Gastrocnemius medialis (tissue), 4 donors: ENCODE data around the gene MMP17. TPM values are rescaled to one million over a fixed set of nuclear protein-coding genes. Genes with fewer than 3 reads are reported as not detected.

ENCODE experiments used
- ATAC-seq, 2 donors: fragments of 150-250 bp; one replicate each; pipeline ENCODE4 v1.9.1; 2016
- DNase-seq, 2 donors: peaks; one replicate each; pipeline ENCODE4 v3.0.0-alpha.2; 2019
- H3K27ac ChIP-seq, 4 donors: fragments of 200-600 bp; sonication (generic); 1 replicate in 1 of 4; 2 replicates in 3 of 4; pipeline ENCODE4 v1.5.1; 2016 to 2018; ENCODE audit warnings: mild to moderate bottlenecking in 2 of 4, moderate library complexity in 1 of 4
- H3K27me3 ChIP-seq, 3 donors: fragments of 200-600 bp; sonication (generic) in 2 of 3; 1 replicate in 1 of 3; 2 replicates in 2 of 3; pipeline versions ENCODE4 v1.5.1 to v1.6.0; 2016 to 2019; ENCODE audit warnings: mild to moderate bottlenecking in 1 of 3, moderate library complexity in 1 of 3
- H3K36me3 ChIP-seq, 2 donors: fragments of 200-600 bp; sonication (generic) in 1 of 2; one replicate each; pipeline ENCODE4 v1.5.1; 2017 to 2018
- H3K4me1 ChIP-seq, 2 donors: fragments of 200-600 bp; sonication (generic) in 1 of 2; one replicate each; pipeline ENCODE4 v1.5.1; 2016 to 2017; ENCODE audit warnings: mild to moderate bottlenecking in 2 of 2
- H3K4me3 ChIP-seq, 4 donors: fragments of 200-600 bp; sonication (generic) in 3 of 4; 1 replicate in 1 of 4; 2 replicates in 3 of 4; pipeline ENCODE4 v1.5.1; 2016 to 2019; ENCODE audit warnings: mild to moderate bottlenecking in 2 of 4
- H3K9me3 ChIP-seq, 3 donors: fragments of 200-600 bp; sonication (generic) in 2 of 3; 1 replicate in 1 of 3; 2 replicates in 2 of 3; pipeline ENCODE4 v1.5.1; 2016 to 2019
- CTCF ChIP-seq, 5 experiments: fragments of 450-650 bp in 3 of 5; fragments of 200-600 bp in 2 of 5; sonication (generic) in 2 of 5; IDR thresholded peaks in 4 of 5; conservative IDR thresholded peaks in 1 of 5; 1 replicate in 4 of 5; 2 replicates in 1 of 5; pipeline ENCODE4 v1.5.1; 2016 to 2019; ENCODE audit warnings: antibody characterized with exemption in 5 of 5, mild to moderate bottlenecking in 3 of 5, moderate library complexity in 3 of 5
- POLR2A ChIP-seq, 2 donors: fragments of 450-650 bp; IDR thresholded peaks; one replicate each; pipeline ENCODE4 v1.6.1; 2017; ENCODE audit warnings: antibody characterized with exemption in 2 of 2, mild to moderate bottlenecking in 2 of 2, moderate library complexity in 2 of 2
- in situ Hi-C, 4 donors: fragments of 200-750 bp; cut with MboI; loops; one replicate each; pipeline versions ENCODE4 v1.15.0 to v1.8.0; 2017; ENCODE audit warnings: low sequenced_read_pairs in 4 of 4
- intact Hi-C: fragments of 100-400 bp; cut with DNase I; formaldehyde crosslinking; loops from one replicate; pipeline ENCODE4 v1.15.1; 2023; ENCODE audit warnings: low total_unique reads
- total RNA-seq, 4 donors: library from RNA; depleted of rRNA; stranded (reverse); fragments of >200 nt; gene quantifications; one replicate each; pipeline versions ENCODE4 v1.1.0 to v1.2.3, GENCODE V29; 2016

Gene MMP17
- total RNA-seq, 4 donors from 2014 or later = 0.75 to 1.6 (median 1.4) TPM; not detected in 1

- Histone ChIP-seq H3K4me3 (no peak overlapping the region), H3K9me3 (no peaks in the 10 kb centered on the region), H3K27me3 (no peaks in the 10 kb centered on the region), H3K36me3 (peaks cover 3 to 58% of the 10 kb centered on the region in 2 donors), H3K4me1 (peaks cover 0 to under 1% of the 10 kb centered on the region in 2 donors), H3K27ac (no peak overlapping the region)
- intact Hi-C loops (no loop called here), in situ Hi-C loops (no loop called here)
- DNase-seq (no peak), ATAC-seq (no peak)
- TF ChIP-seq CTCF (IDR thresholded peaks at IDR 0.05 in 4 of 5, conservative IDR thresholded peaks at IDR 0.05 in 1 of 5) = no peak
- TF ChIP-seq POLR2A (IDR thresholded peaks at IDR 0.05) = no peak
Measured at GRCh38 chr12:131789638-131790037, 38.6 kb upstream of the MMP17 start.

DNA sequence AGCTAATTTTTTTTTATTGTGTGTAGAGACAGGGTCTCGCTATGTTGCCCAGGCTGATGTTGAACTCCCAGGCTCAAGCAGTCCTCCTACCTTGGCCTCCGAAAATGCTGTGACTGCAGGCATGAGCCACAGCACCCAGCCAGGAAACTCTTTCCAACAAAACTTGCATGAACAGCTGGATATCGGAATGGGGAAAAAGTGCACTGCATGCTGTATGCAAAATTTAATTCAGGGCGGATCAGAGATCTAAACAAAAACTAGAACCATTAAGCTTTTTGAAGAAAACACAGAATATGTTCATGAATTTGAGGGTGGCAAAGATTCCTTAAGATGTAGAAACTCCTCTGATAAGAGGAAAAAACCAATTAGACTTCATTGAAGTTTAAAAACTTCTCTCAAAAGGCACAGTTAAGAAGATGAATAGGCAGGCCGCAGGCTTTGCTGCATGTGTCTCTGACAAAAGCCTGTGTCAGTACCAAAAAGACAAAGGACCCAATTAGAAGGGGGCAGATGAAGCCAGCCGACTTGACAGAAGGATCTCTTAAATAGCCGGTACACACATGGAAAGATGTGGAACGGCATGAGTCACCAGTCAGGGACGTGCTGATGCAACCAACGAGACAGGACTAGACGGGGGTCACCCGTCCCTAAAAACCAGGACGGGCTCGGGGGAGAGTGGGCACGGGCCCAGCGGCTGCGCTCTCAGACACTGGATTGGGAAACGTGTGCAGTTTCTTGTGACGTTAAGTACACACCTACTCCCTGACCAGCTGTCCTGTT, 34.8 kb upstream of the MMP17 start:
- Histone ChIP-seq H3K27ac (no peak overlapping the region), H3K36me3 (peaks cover 0 to 55% of the 10 kb centered on the region in 2 donors), H3K27me3 (no peaks in the 10 kb centered on the region), H3K9me3 (no peaks in the 10 kb centered on the region), H3K4me3 (no peak overlapping the region), H3K4me1 (no peaks in the 10 kb centered on the region)
- in situ Hi-C loops (no loop called here), intact Hi-C loops (no loop called here)
- DNase-seq (no peak), ATAC-seq (no peak)
- TF ChIP-seq CTCF (IDR thresholded peaks at IDR 0.05 in 4 of 5, conservative IDR thresholded peaks at IDR 0.05 in 1 of 5) (no peak), POLR2A (IDR thresholded peaks at IDR 0.05) (no peak)

- Histone ChIP-seq H3K27ac (no peak overlapping the region), H3K4me3 (no peak overlapping the region), H3K27me3 (no peaks in the 10 kb centered on the region), H3K4me1 (no peaks in the 10 kb centered on the region), H3K9me3 (no peaks in the 10 kb centered on the region), H3K36me3 (peaks cover 0 to 58% of the 10 kb centered on the region in 2 donors)
- ATAC-seq (no peak), DNase-seq (no peak)
- in situ Hi-C loops (no loop called here), intact Hi-C loops (no loop called here)
- TF ChIP-seq CTCF (IDR thresholded peaks at IDR 0.05 in 4 of 5, conservative IDR thresholded peaks at IDR 0.05 in 1 of 5) (no peak), POLR2A (IDR thresholded peaks at IDR 0.05) (no peak)
Measured at GRCh38 chr12:131794061-131794460, 34.1 kb upstream of the MMP17 start.

DNA sequence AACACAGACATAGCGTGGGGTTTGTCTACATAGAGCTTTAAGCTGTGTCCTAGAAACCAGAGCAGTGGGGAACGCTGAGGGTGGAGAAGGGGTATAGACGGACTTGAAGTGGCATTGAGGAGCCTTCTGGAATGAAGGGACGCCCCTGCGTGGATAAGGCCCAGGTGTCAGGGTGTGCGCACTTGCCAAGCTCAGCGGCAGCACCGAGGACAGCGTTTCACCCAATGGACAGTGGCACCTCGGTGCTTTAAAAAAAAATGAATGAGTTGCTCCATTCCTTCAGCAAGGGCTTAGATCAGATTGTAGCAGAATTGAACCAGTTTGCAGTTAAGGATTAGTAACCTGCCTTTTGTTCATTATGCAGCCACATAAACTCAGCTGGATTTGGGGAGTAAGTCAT, 33.6 kb upstream of the MMP17 start:
- ATAC-seq = no peak
- Histone ChIP-seq H3K4me1 (no peaks in the 10 kb centered on the region), H3K27ac (no peak overlapping the region), H3K9me3 (no peaks in the 10 kb centered on the region), H3K4me3 (no peak overlapping the region), H3K27me3 (no peaks in the 10 kb centered on the region), H3K36me3 (peaks cover 0 to 63% of the 10 kb centered on the region in 2 donors)
- intact Hi-C loops = no loop called here
- DNase-seq = no peak
- TF ChIP-seq CTCF (IDR thresholded peaks at IDR 0.05 in 4 of 5, conservative IDR thresholded peaks at IDR 0.05 in 1 of 5) (no peak), POLR2A (IDR thresholded peaks at IDR 0.05) (no peak)
- in situ Hi-C loops = no loop called here
